Fibroblast of skin of abdomen (primary cell): ENCODE results near the gene SUN3. TPM values are rescaled to one million over a fixed set of nuclear protein-coding genes. Genes with fewer than 3 reads are reported as not detected.

ENCODE experiments used
- DNase-seq: peaks from one replicate; pipeline ENCODE4 v3.0.0-alpha.2; 2013
- polyA plus RNA-seq, 2 experiments: library from polyadenylated mRNA; unstranded; fragments of 120-200 nt; gene quantifications; one replicate each; pipeline ENCODE4 v1.2.1, GENCODE V29; 2013; ENCODE audit not compliant: insufficient read length in 2 of 2

The SUN3 gene, protein sequence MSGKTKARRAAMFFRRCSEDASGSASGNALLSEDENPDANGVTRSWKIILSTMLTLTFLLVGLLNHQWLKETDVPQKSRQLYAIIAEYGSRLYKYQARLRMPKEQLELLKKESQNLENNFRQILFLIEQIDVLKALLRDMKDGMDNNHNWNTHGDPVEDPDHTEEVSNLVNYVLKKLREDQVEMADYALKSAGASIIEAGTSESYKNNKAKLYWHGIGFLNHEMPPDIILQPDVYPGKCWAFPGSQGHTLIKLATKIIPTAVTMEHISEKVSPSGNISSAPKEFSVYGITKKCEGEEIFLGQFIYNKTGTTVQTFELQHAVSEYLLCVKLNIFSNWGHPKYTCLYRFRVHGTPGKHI
- polyA plus RNA-seq (2013, experiment 1 of 2; ENCODE audit: insufficient read length) = not detected
- not detected for polyA plus RNA-seq (2013, experiment 2 of 2; ENCODE audit: insufficient read length)

- DNase-seq = no peak
These were observed at the start of gene SUN3 for GRCh38 chr7:48028938-48029337. Gene SUN3 (minus strand): TSS chr7:48029107. CDS start chr7:48028938, 169 bp downstream.

DNA sequence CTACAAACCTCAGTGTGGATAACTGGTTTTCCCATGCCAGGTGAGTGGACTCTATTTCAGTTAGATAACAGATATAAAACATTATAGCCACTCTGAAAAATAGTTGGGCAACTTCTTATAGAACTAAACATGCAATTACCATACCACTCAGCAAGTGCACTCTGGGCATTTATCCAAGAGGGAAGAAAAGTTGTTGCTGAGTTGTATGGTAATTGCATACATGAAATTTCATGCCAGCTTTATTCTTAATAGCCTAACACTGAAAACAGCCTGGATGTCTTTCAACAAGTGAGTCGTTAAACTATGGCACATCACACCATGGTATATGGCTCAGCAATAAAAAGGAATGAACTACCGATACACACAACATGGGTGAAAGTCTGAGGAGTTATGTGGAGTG is 49.6 kb upstream of the SUN3 start:
- no peak for DNase-seq

- DNase-seq = no peak
These were observed 48.5 kb upstream of the SUN3 start for GRCh38 chr7:48077423-48077822.

- DNase-seq = no peak
These were observed 45.3 kb upstream of the SUN3 start for GRCh38 chr7:48074204-48074654.

DNA sequence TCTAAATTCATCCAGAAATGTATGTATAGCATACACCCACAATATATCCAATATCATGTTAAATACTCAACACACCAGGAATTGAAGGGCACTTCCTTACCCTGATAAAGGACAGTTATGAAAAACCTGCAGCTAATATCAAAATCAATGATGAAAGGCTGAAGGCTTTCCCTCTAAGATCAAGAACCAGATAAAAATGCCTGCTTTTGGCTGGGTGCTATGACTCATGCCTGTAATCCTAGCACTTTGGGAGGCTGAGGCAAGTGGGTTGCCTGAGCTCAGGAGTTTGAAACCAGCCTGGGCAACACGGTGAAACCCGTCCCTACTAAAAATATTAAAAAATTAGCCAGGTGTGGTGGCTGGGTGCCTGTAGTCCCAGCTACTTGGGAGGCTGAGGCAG is 38.6 kb upstream of the SUN3 start:
- no peak for DNase-seq

GRCh38 chr7:48063985-48064384 is 35.1 kb upstream of the SUN3 start:
- no peak for DNase-seq

DNA sequence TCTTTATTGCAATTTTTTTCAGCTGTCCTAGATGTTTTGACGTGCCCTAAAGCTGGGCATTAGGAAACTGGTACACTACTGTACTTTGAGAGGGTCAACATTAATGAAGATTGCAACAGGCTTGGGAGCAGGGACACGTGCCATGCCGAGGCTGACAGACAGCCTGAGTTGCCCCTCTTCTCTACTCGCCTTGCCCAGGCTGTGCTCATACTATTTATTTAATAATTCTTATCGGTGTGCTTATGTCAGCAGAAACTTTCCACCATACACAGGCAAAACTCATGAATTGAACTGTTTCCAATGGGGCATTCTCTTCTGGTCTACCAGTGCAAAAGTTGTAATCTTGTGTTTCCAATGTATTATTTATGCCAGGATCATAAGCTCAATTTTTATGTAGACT is 30.8 kb upstream of the SUN3 start:
- no peak for DNase-seq

DNA sequence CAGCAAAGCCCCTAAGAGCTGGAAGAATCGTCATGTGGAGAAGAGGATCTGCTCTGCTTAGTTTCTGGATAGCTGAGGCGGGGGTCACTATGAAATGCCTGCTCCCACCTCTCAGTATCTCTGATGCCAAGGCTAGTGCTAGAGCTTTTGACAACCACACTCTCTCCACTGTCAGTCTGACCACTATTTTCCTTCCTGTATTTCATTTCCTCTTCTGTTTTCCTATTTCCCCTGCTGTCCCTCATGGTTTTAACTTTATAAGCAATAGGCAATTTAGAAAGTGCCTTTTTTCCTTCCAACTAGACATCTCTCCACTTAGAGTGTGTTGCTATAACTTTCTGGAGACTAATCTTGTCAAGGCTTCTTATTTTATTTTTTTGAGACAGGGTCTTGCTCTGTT is 30.1 kb upstream of the SUN3 start:
- DNase-seq = no peak

GRCh38 chr7:48053736-48054135 is 24.8 kb upstream of the SUN3 start:
- no peak for DNase-seq

- peak; percentile 34 for DNase-seq
These were observed 23.8 kb upstream of the SUN3 start for GRCh38 chr7:48052748-48053147.

DNA sequence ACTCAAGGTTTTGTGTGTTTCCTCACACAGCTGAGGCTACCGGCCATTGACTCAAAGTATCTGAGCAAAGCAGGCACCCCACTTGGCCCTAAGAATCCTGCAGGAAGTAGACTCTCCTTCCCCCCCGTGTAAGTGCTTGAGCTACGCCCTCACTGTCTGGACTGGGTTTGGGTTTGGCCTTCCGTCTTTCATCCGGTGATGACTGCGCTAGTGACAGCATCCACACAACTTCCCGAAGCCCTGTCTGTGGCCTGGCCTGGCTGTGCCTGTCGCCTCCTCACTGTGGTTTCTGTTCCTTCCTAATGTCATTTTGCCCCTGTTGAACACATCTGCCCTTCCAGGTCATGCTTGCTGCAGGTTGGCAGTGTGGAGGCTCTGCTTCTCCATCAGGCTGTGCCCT is 20.9 kb upstream of the SUN3 start:
- no peak for DNase-seq

DNA sequence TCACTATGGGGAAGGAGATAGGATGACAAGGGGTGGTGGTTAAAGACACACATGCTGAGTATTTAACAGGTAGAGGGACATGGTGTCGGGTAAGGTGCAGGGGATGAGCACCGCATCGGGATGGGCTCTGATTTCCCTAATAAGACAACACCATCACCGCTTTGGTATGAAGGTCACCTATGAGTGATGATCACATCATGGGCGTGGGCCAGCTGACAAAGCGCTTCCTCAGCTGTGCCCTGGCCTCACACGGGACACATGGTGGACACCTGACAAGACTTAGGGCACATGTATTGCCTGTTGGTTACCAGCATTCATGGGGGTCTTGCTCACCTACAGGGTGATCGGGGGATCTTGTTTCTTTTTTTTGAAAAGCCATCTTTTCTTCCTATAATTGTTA is 19.2 kb upstream of the SUN3 start:
- no peak for DNase-seq

- peak; percentile 1 for DNase-seq
These were observed 17.6 kb upstream of the SUN3 start for GRCh38 chr7:48046458-48046857.

DNA sequence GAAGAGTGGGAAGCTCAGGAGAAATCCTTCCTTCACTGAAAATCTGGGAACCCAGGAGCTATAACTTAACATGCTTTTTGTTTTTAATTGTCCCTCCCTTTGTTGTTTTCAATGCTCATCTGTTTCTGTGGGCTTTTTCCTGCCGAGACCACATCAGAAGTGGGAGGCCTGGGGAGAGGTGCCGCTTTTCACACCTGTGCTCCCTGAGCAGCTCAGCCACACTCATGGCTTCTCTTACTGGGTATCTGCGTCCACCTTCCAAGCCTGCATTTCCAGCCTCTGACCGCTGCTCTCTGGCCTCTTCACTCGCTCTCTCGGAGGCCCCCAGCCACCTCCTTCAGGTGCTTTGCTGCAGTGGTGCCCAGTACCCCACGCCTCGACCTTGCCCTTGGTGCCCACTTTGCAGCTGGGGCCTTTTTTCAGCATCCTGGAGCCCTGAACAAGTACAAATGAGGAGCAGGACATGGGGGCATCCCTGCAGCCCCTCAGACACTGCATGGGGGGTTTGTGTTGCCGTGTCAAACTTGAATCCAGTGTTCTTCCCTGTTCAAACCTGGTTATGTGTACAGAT is 16.4 kb upstream of the SUN3 start:
- no peak for DNase-seq

DNA sequence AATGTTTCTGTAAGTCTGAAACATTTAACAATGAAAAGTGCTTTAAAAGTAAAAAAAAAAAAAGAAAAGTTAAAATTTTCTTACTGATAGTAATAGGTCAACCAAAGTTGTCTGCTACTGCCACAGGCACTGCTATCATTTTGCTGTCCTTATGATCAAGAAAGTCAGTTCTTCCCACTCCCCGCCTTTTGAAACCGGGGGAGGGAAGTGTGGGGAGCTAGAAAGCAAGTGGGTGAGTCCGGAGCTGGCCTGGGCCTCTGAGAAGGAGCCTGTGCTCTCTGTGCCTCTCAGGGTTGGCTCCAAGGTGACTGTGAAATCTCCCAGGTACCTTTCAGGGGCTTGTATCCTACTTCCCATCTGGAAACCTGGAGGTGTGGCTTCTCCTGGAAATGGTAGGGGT is 13.7 kb upstream of the SUN3 start:
- DNase-seq = no peak

DNA sequence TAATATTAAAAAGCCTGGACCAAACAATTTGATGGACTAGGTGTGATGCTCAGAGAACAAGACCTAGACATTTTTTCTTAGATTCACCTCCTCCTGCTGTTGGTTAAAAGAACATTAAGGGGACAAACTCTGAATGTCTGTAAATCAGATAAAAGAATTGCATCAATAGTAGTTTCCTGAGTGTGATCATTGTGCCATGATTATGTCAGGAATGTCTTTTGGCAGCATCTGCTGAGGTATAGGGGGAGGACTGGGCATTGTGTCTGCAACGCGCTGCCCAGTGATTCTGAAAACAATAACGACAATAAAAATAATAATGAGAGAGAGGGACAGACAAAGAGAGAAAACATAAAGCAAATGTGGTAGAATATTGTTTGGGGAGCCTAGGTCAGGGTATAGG is 13.3 kb upstream of the SUN3 start:
- DNase-seq = peak; percentile 53

DNA sequence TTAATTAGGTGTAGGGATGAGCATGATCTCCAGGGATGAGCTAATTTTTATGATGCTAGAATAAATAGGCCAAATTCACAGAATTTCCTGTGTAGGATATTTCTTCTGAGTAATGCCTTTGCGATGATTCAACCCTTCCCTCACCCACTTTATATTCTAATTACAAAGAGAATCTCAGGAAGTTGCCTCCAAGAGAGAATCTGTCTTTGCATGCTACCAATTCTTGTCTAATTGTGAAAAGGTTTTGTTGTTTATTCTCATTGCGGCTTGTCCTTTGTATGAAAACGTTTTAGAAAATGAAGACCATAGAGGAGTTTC is 12.7 kb upstream of the SUN3 start:
- peak; percentile 78 for DNase-seq

- peak; percentile 1 for DNase-seq
These were observed 12.2 kb upstream of the SUN3 start for GRCh38 chr7:48040944-48041652.

- DNase-seq = no peak
These were observed 10.1 kb upstream of the SUN3 start for GRCh38 chr7:48038815-48039506.

DNA sequence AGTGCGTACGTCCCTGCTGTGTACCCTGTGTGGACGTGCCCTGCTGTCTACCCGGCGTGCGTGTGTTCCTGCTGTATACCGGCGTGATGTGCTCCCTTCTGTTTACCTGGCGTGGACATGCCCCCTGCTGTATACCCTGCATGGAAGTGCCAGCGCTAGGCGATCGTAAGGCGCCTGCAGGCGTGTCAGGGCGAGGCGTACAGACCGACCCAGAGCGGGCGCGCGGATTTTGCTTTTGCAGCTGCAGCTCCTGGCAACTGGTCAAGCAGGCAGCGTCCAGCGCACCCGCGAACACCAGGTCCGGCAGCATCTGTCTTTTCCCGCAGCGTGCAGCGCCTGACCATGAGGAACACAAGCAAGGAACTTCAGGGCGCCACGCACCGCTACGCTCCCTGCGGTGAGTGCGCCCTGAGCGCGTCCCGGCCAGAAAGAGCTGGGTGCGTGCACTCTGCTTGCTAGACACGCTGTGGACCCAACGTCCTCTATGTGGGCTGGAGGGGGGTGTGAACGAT is 7.1 kb upstream of the SUN3 start:
- peak; percentile 1 for DNase-seq

DNA sequence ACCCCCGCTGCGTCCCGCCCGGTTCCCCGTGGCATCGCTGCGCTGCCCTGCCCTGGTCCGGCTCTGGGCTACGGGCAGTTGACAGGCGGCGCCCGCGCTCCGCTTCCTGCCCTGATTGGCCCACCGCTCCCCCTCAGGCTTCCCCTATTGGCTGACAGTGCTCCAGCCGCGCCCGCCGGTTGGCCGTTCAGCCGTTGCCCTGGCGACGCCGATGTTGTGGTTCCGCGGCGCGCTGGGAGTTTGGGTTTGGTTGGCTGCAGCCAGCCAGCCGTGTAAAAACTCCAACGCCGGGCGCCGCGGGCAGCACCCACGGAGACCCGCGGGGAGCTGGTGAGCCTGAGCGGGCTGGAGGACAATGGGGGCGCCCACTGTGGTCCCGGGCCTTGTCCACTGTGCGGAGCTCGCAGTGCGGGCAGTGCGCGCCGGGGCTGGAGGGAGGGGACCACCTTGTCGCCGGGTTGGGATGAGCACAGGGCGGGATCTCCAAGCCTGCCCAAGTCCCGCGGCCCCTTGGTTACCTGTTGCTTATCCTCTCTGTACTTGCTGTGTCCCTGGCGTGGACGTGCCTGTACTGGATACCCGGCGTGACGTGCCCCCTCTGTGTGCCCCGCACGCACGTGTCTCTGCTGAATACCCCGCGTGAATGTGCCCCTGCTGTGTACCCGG is 6.5 kb upstream of the SUN3 start, which contains the start of gene C7orf57:
Gene C7orf57, plus strand, starts transcription at position 243 of the 666 bp plus-strand sequence. CDS start 766 bp downstream, outside the sequence.
- peak; percentile 82 for DNase-seq

DNA sequence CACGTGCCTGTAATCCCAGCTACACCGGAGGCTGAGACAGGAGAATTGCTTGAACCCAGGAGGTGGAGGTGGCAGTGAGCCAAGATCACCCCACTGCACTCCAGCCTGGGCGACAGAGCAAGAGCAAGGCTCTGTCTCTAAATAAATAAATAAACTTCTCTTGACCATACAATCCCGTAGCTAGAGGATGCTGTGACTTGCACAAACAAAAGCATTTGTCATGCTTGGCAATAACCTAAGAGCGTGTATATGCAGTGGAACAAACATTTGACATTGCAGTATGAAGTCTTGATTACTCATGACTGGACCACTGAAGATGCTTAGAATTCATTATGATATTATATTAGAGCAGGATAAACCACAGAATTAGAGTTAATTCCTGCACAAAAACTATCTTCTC is 5.0 kb upstream of the SUN3 start:
- no peak for DNase-seq
